Bronchial epithelial cell (primary cell): ENCODE measurements around the gene HOXA4. TPM values are rescaled to one million over a fixed set of nuclear protein-coding genes. Genes with fewer than 3 reads are reported as not detected.

Source experiments
- DNase-seq: peaks from one replicate; pipeline ENCODE4 v3.0.0-alpha.2; 2010; ENCODE audit warnings: low read depth
- FAIRE-seq: peaks from 2 replicates; lab custom pipeline; 2011; peaks lifted over from hg19 to GRCh38; lab: Jason Lieb, UNC
- H3K27me3 ChIP-seq: 2 replicates; pipeline ENCODE4 v1.5.1; 2011; ENCODE audit warnings: low read length; ENCODE audit not compliant: control insufficient read depth, insufficient read depth
- H3K36me3 ChIP-seq: 2 replicates; pipeline ENCODE4 v1.5.1; 2011; ENCODE audit warnings: low read length; ENCODE audit not compliant: control insufficient read depth, insufficient read depth
- H3K4me3 ChIP-seq: 2 replicates; pipeline ENCODE4 v1.5.1; 2011; ENCODE audit warnings: mild to moderate bottlenecking, low read depth, low read length, control low read depth
- total RNA-seq: library from RNA; depleted of rRNA; stranded (reverse); fragments of >200 nt; gene quantifications from 2 replicates; pipeline ENCODE4 v1.2.1, GENCODE V29; 2014
- TF ChIP-seq, protein P1 (sequence below): IDR thresholded peaks from 2 replicates; pipeline ENCODE4 v1.5.1; 2011; ENCODE audit warnings: mild to moderate bottlenecking, moderate library complexity, low read length, control low read depth, inconsistent platforms; ENCODE audit not compliant: insufficient read depth, severe bottlenecking

HOXA4 gene
- total RNA-seq, 1 donor from 2014 or later, result not detected

DNA sequence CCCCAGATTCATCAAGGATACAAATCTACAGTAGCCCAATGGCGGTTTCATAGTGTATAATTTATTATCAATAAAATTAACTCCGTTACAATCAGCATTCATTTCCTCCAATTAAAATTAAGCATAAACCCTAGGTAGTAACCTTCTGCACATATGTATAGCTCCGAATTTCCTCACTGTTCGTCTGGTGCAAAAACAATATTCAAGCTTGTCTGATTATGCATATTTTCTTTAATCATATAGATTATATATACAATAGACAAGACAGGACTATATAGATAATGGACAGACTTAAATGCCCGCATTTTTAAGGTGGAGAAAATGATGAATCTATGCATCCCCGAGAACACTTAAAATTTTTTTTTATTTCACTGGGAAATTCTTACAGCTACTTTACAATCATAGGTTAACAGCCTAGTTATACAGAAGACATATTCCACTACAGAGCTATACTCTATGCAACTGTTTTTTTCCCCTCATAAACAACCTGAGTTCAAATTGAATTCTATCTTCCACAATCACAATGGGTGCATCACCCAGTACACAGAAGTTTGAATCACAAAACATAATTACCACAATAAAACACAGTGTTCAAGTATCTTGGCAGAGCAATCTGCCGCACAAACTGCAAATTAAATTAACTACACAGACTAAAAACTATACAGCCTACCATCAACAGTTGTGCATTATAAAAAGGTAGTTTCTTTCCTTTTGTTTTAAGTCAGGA lies 32.2 kb upstream of the HOXA4 start:
- FAIRE-seq (no peak), DNase-seq (no peak)
- Histone ChIP-seq H3K36me3 (no peaks in the 10 kb centered on the region), H3K4me3 (no peak overlapping the region), H3K27me3 (peaks cover 78% of the 10 kb centered on the region)
- TF ChIP-seq, protein P1, sequence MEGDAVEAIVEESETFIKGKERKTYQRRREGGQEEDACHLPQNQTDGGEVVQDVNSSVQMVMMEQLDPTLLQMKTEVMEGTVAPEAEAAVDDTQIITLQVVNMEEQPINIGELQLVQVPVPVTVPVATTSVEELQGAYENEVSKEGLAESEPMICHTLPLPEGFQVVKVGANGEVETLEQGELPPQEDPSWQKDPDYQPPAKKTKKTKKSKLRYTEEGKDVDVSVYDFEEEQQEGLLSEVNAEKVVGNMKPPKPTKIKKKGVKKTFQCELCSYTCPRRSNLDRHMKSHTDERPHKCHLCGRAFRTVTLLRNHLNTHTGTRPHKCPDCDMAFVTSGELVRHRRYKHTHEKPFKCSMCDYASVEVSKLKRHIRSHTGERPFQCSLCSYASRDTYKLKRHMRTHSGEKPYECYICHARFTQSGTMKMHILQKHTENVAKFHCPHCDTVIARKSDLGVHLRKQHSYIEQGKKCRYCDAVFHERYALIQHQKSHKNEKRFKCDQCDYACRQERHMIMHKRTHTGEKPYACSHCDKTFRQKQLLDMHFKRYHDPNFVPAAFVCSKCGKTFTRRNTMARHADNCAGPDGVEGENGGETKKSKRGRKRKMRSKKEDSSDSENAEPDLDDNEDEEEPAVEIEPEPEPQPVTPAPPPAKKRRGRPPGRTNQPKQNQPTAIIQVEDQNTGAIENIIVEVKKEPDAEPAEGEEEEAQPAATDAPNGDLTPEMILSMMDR, result no peak

DNA sequence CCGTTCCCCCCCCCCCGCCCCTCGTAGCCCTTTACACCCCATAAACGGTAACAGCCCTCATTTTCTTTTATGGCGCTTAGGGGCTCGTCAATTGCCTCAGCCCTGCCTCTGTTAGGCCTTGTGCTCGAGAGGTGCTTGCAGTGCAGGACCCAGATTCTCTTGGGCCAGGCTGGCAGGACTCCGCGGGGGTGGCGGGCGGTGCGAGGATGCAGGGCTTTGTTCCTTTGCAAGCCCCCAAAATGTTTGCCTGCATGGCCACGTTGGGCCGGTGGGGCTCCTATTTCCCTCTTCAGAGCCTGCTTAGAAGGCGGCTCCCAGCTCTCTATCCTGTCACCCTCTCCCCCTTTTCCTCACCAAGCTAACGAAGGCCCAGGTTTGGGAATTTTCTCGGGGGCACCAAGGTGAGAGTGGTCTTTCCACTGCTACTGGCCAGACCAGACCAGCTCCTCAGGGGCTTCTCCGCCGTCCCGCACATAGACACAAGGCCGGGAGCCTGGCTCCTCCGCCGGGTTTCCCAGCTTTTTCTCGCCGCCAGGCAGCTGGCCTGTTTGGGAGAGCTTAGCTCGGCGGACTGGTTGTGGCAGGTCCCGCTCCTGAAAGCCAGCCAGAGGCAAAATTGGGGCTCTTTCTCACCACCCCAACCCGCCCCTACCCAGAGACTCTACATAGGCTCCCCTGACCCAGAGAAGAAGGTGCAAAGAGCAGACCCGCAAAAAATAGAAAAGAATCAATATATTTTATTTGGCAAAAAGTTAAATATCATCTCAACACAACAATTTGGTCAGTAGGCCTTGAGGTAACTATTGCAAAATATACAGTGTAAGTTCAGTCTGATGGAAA lies 31.4 kb upstream of the HOXA4 start:
- FAIRE-seq (no peak), DNase-seq (no peak)
- Histone ChIP-seq H3K4me3 (no peak overlapping the region), H3K36me3 (no peaks in the 10 kb centered on the region), H3K27me3 (peaks cover 77% of the 10 kb centered on the region)
- TF ChIP-seq, protein P1, result no peak

DNA sequence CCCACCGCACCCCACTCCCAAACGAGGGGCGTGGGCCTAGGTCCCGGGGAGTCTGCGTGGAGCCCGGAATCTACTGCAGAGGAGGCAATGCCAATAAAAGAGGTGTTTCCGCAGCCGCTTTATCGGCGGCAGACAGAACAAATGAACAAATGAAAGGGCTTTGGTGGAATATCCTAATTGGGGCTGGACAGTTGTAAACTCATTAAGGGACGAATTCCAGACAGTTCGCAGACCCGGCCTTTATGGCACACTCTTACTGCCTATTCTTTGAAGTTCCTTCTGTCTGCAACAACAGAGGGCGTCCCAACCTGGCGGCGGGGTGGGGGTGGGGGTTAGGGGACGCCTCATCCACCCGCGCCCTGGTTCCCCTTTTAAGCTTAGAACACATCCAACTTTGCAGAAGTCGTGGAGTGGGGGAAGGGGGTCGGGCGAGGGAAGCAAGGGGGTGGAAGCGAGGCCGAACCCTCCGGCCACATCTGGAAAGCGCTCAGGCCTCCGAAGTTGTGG lies 30.7 kb upstream of the HOXA4 start:
- DNase-seq (no peak), FAIRE-seq (no peak)
- Histone ChIP-seq H3K36me3 (no peaks in the 10 kb centered on the region), H3K27me3 (peaks cover 76% of the 10 kb centered on the region), H3K4me3 (peak overlapping the region; percentile 32)
- TF ChIP-seq, protein P1, result no peak

DNA sequence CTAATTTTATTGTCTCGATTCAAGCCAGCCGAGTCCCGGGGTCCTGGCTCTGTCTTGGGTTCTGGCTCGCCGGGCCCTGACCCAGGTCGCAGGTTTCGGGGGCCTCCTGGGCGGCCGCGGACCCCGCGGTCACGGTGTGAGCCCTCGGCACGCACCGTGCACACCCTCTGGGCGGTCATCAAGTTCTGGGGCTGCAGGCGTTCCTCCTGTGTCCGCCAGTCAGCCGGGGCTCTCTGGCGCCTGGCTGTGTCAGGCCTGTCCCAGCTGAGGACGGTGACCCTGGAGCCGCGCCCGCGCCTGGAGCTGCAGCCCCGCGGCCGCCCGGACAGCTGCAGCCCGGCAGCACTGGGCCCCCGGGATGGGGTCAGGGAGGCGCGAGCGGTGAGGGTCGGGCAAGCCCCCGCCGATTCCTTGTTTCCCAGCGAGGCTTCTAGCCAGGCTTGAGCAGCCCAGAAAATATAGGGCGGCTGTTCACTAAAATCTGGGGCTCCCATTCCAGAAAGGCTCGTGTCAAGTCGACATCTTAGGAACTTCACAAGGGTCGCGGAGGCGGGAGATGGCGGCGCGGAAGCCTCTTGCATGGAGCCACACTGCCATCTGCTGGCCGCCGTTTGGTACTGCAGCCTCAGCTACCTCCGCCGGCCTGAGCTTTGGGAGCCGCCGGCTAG lies 30.1 kb upstream of the HOXA4 start:
- DNase-seq, result peak; percentile 29
- Histone ChIP-seq H3K4me3 (peak overlapping the region; percentile 32), H3K27me3 (peaks cover 76% of the 10 kb centered on the region), H3K36me3 (no peaks in the 10 kb centered on the region)
- FAIRE-seq, result no peak
- TF ChIP-seq, protein P1, result peak; percentile 97

DNA sequence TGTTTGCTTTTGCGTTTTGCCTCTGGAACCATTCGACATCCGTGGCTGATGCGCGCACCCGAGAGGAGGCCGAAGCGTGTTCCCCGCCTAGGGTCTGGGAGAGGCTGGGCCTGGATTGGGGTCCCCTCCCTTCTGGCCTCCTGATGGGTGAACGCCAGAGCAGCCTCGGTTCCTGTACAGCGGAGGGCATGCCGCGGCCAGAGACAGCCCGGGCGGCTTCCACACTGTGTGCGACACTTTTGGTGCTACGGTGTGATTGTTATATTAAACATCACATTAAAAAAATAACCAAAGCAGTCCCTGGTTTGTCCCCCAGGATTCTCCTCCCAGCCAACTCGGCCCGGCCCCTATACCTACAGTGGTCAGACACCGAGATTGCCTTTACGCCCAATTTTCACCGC lies 29.6 kb upstream of the HOXA4 start:
- no peak overlapping the region for H3K4me3 ChIP-seq
- FAIRE-seq (no peak), DNase-seq (no peak)
- H3K36me3 ChIP-seq, result no peaks in the 10 kb centered on the region
- peaks cover 75% of the 10 kb centered on the region for H3K27me3 ChIP-seq
- TF ChIP-seq, protein P1, result no peak
